ENCODE measurements around the gene NRDC.

DNA sequence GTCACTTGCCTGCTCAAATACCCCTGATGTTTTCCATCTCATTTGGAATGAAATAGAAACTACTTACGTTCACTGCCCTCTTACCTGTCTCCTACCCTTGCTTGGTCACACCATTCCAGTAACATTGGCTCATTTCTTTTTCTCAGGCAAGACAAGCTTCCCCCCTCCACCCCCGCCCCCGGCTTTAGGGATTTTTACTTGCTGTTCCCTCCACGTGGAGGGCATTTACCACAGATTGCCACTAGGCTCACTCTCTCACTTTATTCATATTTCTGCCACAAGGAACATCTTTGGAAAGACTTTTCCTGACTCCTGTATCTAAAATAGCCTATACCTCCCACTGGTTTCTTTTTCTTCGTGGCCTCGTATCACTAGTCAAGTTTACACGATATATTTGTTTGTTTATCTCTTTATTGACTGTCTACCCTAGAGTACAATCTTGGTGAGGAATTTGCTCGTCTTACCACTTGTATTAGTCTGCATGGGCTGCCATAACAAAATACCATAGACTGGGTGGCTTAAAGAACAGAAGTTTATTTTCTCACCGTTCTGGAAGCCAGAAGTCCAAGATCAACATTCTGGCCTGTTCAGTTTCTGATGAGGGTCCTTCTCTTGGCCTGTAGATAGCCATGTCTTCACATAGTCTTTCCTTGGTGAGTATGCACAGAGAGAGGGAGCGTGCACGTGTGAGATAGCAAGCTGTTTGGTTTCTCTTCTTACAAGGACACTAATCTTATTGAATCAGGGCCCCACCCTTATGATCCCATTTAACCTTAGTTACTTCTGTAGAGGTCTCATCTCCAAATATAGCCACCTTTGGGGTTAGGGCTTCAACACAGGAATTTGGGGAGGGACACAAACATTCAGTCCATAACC is 126.2 kb downstream of the NRDC start:
- TF ChIP-seq POLR2AphosphoS5 (IDR thresholded peaks at IDR 0.05; ENCODE audit: low read depth, low read length), result no peak
- no peak for TF ChIP-seq CTCF (IDR thresholded peaks at IDR 0.05 in 2 of 3, conservative IDR thresholded peaks at IDR 0.05 in 1 of 3; ENCODE audit: borderline replicate concordance in 1 of 3, insufficient read depth in 1 of 3, low read depth in 2 of 3, low read length in 2 of 3)
- TF ChIP-seq TCF7L2 (IDR thresholded peaks at IDR 0.05; ENCODE audit: borderline replicate concordance, extremely low read depth, insufficient read depth, insufficient read length), result no peak
- TF ChIP-seq REST (IDR thresholded peaks at IDR 0.05; ENCODE audit: low read depth), result no peak
- no peak for TF ChIP-seq EZH2phosphoT487 (IDR thresholded peaks at IDR 0.05; ENCODE audit: borderline replicate concordance)
- no peak for TF ChIP-seq POLR2A (IDR thresholded peaks at IDR 0.05; ENCODE audit: borderline replicate concordance, extremely low read depth, insufficient read depth, insufficient read length)
- no peak for TF ChIP-seq EZH2 (IDR thresholded peaks at IDR 0.05)
- TF ChIP-seq SIN3A (IDR thresholded peaks at IDR 0.05; ENCODE audit: low read depth), result no peak
- TF ChIP-seq EGR1 (IDR thresholded peaks at IDR 0.05; ENCODE audit: low read depth), result no peak
